D721Med (cell line): ENCODE data around the gene INTS4.
"Not testable (repeated sequence)": the region's sequence is repeated elsewhere in the genome, so short reads cannot be mapped to it uniquely, and the experiment has no call there.

Source experiments
- DNase-seq: peaks from one replicate; pipeline ENCODE4 v3.0.0; 2011; ENCODE audit warnings: low spot score; ENCODE audit not compliant: insufficient read length
- FAIRE-seq: peaks from 2 replicates; lab custom pipeline; 2011; peaks lifted over from hg19 to GRCh38; lab: Jason Lieb, UNC
- CTCF ChIP-seq: IDR thresholded peaks from 2 replicates; pipeline ENCODE4 v1.5.1; 2012; ENCODE audit warnings: mild to moderate bottlenecking, control low read depth; ENCODE audit not compliant: insufficient read depth; ENCODE audit errors: missing control alignments

INTS4 gene

GRCh38 chr11:77994434-77995362 is at the start of gene INTS4:
Gene INTS4 (minus strand): TSS chr11:77994668. CDS start chr11:77994643, 25 bp downstream.
- FAIRE-seq (no peak), DNase-seq (peak; percentile 61)
- no peak for TF ChIP-seq CTCF

- FAIRE-seq = no peak
- no peak for DNase-seq
- TF ChIP-seq CTCF = no peak
Observed at GRCh38 chr11:78041843-78042440, 47.5 kb upstream of the INTS4 start.

- not testable (repeated sequence) for DNase-seq, FAIRE-seq
Observed at GRCh38 chr11:78041380-78041719, 46.9 kb upstream of the INTS4 start.

- DNase-seq (no peak), FAIRE-seq (no peak)
- no peak for TF ChIP-seq CTCF
Observed at GRCh38 chr11:78040691-78041379, 46.4 kb upstream of the INTS4 start.

- DNase-seq = no peak
- TF ChIP-seq CTCF = no peak
- no peak for FAIRE-seq
Observed at GRCh38 chr11:78039919-78040671, 45.6 kb upstream of the INTS4 start.

- TF ChIP-seq CTCF = no peak
- no peak for DNase-seq
- FAIRE-seq = no peak
Observed at GRCh38 chr11:78039391-78039918, 45.0 kb upstream of the INTS4 start.
